Activated T-helper 17 cell treated with anti-CD3 and anti-CD28 coated beads, Interleukin-2, amount 50 U/mL, for 72 hours (primary cell): ENCODE results near the gene CYP20A1. TPM values are rescaled to one million over a fixed set of nuclear protein-coding genes. Genes with fewer than 3 reads are reported as not detected.
"Not testable (repeated sequence)": the region's sequence is repeated elsewhere in the genome, so short reads cannot be mapped to it uniquely, and the experiment has no call there.

Experiments
- ATAC-seq: fragments of 150-1000 bp; cut with Tn5 transposase; replicated peaks from 2 replicates; pipeline ENCODE4 v1.10.0; 2021; ENCODE audit warnings: mild to moderate bottlenecking, moderate library complexity
- H3K27ac Mint-ChIP-seq: one replicate; pipeline ENCODE4 v1.8.0; 2022; ENCODE audit warnings: mixed read lengths
- H3K27me3 Mint-ChIP-seq: one replicate; pipeline ENCODE4 v1.8.0; 2022; ENCODE audit warnings: mixed read lengths
- H3K36me3 Mint-ChIP-seq: one replicate; pipeline ENCODE4 v1.8.0; 2022; ENCODE audit warnings: low read depth, mild to moderate bottlenecking, mixed read lengths
- H3K4me1 Mint-ChIP-seq: one replicate; pipeline ENCODE4 v1.8.0; 2022; ENCODE audit warnings: mixed read lengths
- H3K4me3 Mint-ChIP-seq: one replicate; pipeline ENCODE4 v1.8.0; 2022; ENCODE audit warnings: mild to moderate bottlenecking, mixed read lengths
- H3K9me3 Mint-ChIP-seq: one replicate; pipeline ENCODE4 v1.8.0; 2022; ENCODE audit warnings: mixed read lengths
- total RNA-seq, 2 donors: library from RNA; stranded (reverse); gene quantifications; one replicate each; pipeline ENCODE4 v1.2.3, GENCODE V29; 2022

The CYP20A1 gene
- total RNA-seq, 2 donors from 2014 or later: 19.1 to 21.7 TPM

GRCh38 chr2:203242518-203242917, 3.7 kb downstream of the CYP20A1 start:
- Mint-ChIP-seq H3K4me1 (peaks cover 24% of the 10 kb centered on the region), H3K27ac (no peak overlapping the region), H3K9me3 (no peaks in the 10 kb centered on the region), H3K36me3 (peaks cover 75% of the 10 kb centered on the region), H3K27me3 (no peaks in the 10 kb centered on the region), H3K4me3 (no peak overlapping the region)
- no peak for ATAC-seq

- Mint-ChIP-seq H3K27ac (no peak overlapping the region), H3K27me3 (no peaks in the 10 kb centered on the region), H3K9me3 (no peaks in the 10 kb centered on the region), H3K36me3 (peaks cover 89% of the 10 kb centered on the region), H3K4me3 (no peak overlapping the region), H3K4me1 (peaks cover 10% of the 10 kb centered on the region)
- ATAC-seq: no peak
Measured at GRCh38 chr2:203246646-203247045, 7.8 kb downstream of the CYP20A1 start.

GRCh38 chr2:203252818-203253217, 14.0 kb downstream of the CYP20A1 start:
- Mint-ChIP-seq H3K4me1 (no peaks in the 10 kb centered on the region), H3K27ac (peak overlapping the region; percentile 74), H3K9me3 (no peaks in the 10 kb centered on the region), H3K27me3 (no peaks in the 10 kb centered on the region), H3K4me3 (no peak overlapping the region), H3K36me3 (peaks cover 98% of the 10 kb centered on the region)
- no peak for ATAC-seq

GRCh38 chr2:203253422-203254095, 14.7 kb downstream of the CYP20A1 start:
- Mint-ChIP-seq H3K36me3 (peaks cover 100% of the 10 kb centered on the region), H3K27ac (peak overlapping the region; percentile 74)
- not testable (repeated sequence) for H3K9me3 Mint-ChIP-seq, H3K4me3 Mint-ChIP-seq, ATAC-seq, H3K27me3 Mint-ChIP-seq, H3K4me1 Mint-ChIP-seq

GRCh38 chr2:203261326-203262159, 22.7 kb downstream of the CYP20A1 start:
- no peaks in the 10 kb centered on the region for H3K27me3 Mint-ChIP-seq
- no peaks in the 10 kb centered on the region for H3K9me3 Mint-ChIP-seq
- H3K4me3 Mint-ChIP-seq: no peak overlapping the region
- peaks cover 6% of the 10 kb centered on the region for H3K4me1 Mint-ChIP-seq
- peaks cover 79% of the 10 kb centered on the region for H3K36me3 Mint-ChIP-seq
- H3K27ac Mint-ChIP-seq: no peak overlapping the region
- ATAC-seq: no peak

- Mint-ChIP-seq H3K27me3 (no peaks in the 10 kb centered on the region), H3K9me3 (no peaks in the 10 kb centered on the region), H3K27ac (no peak overlapping the region)
Measured at GRCh38 chr2:203279288-203279687, 40.5 kb downstream of the CYP20A1 start.

GRCh38 chr2:203280428-203281064, 41.7 kb downstream of the CYP20A1 start:
- no peak overlapping the region for H3K4me3 Mint-ChIP-seq
- H3K27ac Mint-ChIP-seq: no peak overlapping the region
- no peak for ATAC-seq
- peaks cover 96% of the 10 kb centered on the region for H3K36me3 Mint-ChIP-seq
- H3K4me1 Mint-ChIP-seq: no peaks in the 10 kb centered on the region
- no peaks in the 10 kb centered on the region for H3K9me3 Mint-ChIP-seq
- H3K27me3 Mint-ChIP-seq: no peaks in the 10 kb centered on the region

More at GRCh38 chr2:203279288-203279687, 40.5 kb downstream of the CYP20A1 start:
- Mint-ChIP-seq H3K36me3 (peaks cover 96% of the 10 kb centered on the region), H3K4me1 (no peaks in the 10 kb centered on the region), H3K4me3 (no peak overlapping the region)
- ATAC-seq: no peak

- Mint-ChIP-seq H3K4me1 (no peaks in the 10 kb centered on the region), H3K4me3 (no peak overlapping the region), H3K27ac (no peak overlapping the region), H3K27me3 (no peaks in the 10 kb centered on the region), H3K9me3 (no peaks in the 10 kb centered on the region), H3K36me3 (peaks cover 96% of the 10 kb centered on the region)
- no peak for ATAC-seq
Measured at GRCh38 chr2:203282101-203282500, 43.3 kb downstream of the CYP20A1 start.

- Mint-ChIP-seq H3K4me3 (no peak overlapping the region), H3K9me3 (no peaks in the 10 kb centered on the region), H3K4me1 (no peaks in the 10 kb centered on the region), H3K36me3 (peaks cover 82% of the 10 kb centered on the region), H3K27ac (no peak overlapping the region), H3K27me3 (no peaks in the 10 kb centered on the region)
- ATAC-seq: no peak
Measured at GRCh38 chr2:203286532-203286931, 47.7 kb downstream of the CYP20A1 start.

- H3K4me1 Mint-ChIP-seq: no peaks in the 10 kb centered on the region
- no peak for ATAC-seq
- H3K4me3 Mint-ChIP-seq: no peak overlapping the region
- H3K36me3 Mint-ChIP-seq: peaks cover 47% of the 10 kb centered on the region
- no peaks in the 10 kb centered on the region for H3K27me3 Mint-ChIP-seq
- H3K9me3 Mint-ChIP-seq: no peaks in the 10 kb centered on the region
- no peak overlapping the region for H3K27ac Mint-ChIP-seq
Measured at GRCh38 chr2:203301667-203302066, 62.8 kb downstream of the CYP20A1 start.

- not testable (repeated sequence) for H3K4me1 Mint-ChIP-seq, H3K4me3 Mint-ChIP-seq, ATAC-seq, H3K9me3 Mint-ChIP-seq, H3K27ac Mint-ChIP-seq, H3K27me3 Mint-ChIP-seq
- peaks cover 43% of the 10 kb centered on the region for H3K36me3 Mint-ChIP-seq
Measured at GRCh38 chr2:203302586-203302985, 63.8 kb downstream of the CYP20A1 start.

- Mint-ChIP-seq H3K36me3 (peaks cover 11% of the 10 kb centered on the region), H3K27ac (no peak overlapping the region), H3K27me3 (no peaks in the 10 kb centered on the region), H3K4me3 (no peak overlapping the region), H3K4me1 (peaks cover 3% of the 10 kb centered on the region), H3K9me3 (no peaks in the 10 kb centered on the region)
- ATAC-seq: no peak
Measured at GRCh38 chr2:203310688-203311436, 72.0 kb downstream of the CYP20A1 start.

GRCh38 chr2:203326356-203326755, 87.5 kb downstream of the CYP20A1 start:
- peak overlapping the region; percentile 82 for H3K4me3 Mint-ChIP-seq

GRCh38 chr2:203327582-203327900, 88.7 kb downstream of the CYP20A1 start:
- peak overlapping the region; percentile 84 for H3K27ac Mint-ChIP-seq
- ATAC-seq: no peak
- peaks cover 6% of the 10 kb centered on the region for H3K36me3 Mint-ChIP-seq

More at GRCh38 chr2:203326356-203326755, 87.5 kb downstream of the CYP20A1 start:
- H3K4me1 Mint-ChIP-seq: peaks cover 17% of the 10 kb centered on the region
- H3K36me3 Mint-ChIP-seq: peaks cover 6% of the 10 kb centered on the region
- H3K27ac Mint-ChIP-seq: no peak overlapping the region
- peak; percentile 55 for ATAC-seq
- H3K27me3 Mint-ChIP-seq: no peaks in the 10 kb centered on the region
- no peaks in the 10 kb centered on the region for H3K9me3 Mint-ChIP-seq

More at GRCh38 chr2:203327582-203327900, 88.7 kb downstream of the CYP20A1 start:
- Mint-ChIP-seq H3K27me3 (no peaks in the 10 kb centered on the region), H3K9me3 (no peaks in the 10 kb centered on the region), H3K4me3 (peak overlapping the region; percentile 82), H3K4me1 (peaks cover 17% of the 10 kb centered on the region)
